Right kidney (tissue), 1 donor: ENCODE data around the gene THAP3.

ENCODE experiments used
- DNase-seq: peaks from one replicate; pipeline ENCODE4 v3.0.0-alpha.2; 2016

Gene THAP3

DNA sequence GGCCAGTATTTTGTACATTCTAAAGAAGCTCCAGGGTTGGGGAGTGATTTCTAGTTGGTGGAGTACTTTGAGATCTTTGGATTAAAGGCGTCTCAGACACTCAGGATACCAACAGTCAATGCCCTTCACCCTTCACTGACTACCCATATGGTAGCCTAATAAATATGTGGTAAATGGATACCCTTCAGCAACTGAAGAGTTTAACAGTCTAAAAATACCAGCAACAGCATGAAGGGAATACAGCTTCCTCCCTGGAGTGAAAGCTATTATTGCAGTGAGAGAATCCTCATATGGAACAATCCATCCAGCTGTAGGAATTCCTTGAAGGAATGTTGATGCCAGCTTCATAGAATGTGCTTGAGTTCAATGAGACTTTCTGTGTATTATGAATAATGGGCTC lies 50.1 kb downstream of the THAP3 start:
- no peak for DNase-seq

DNA sequence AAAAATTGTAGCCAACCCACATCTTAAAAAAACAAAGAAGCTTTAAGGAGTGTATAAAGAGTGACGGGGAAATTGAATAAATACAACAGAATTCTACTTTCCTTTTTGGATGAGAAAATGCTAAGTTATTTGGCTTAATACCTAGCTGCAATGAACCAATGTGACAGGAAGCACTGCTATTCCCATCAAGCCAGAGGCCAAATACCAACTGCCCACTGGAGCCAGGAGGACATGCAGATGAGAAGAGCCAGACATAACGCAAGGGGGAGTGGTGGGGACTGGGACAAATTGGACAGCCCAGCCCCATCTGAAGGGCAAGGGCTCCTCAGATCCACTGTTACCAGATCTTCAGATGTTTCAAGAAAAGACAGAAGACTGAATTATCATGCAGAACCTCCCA lies 51.3 kb downstream of the THAP3 start:
- DNase-seq: no peak
